Effector CD4-positive, alpha-beta T cell (primary cell): ENCODE data around the gene PRKCA.

Experiments used
- DNase-seq: peaks from one replicate; pipeline ENCODE4 v3.0.0-alpha.2; 2020

The PRKCA gene

GRCh38 chr17:66849032-66849655, 546.7 kb downstream of the PRKCA start:
- DNase-seq: no peak

- no peak for DNase-seq
These were observed 547.6 kb downstream of the PRKCA start for GRCh38 chr17:66849851-66850580.

- no peak for DNase-seq
These were observed 548.3 kb downstream of the PRKCA start for GRCh38 chr17:66850692-66851091.

GRCh38 chr17:66855204-66855603, 552.8 kb downstream of the PRKCA start:
- DNase-seq: peak; percentile 26

GRCh38 chr17:66858226-66859083, 556.0 kb downstream of the PRKCA start:
- DNase-seq: no peak

- DNase-seq: no peak
These were observed 556.9 kb downstream of the PRKCA start for GRCh38 chr17:66859353-66859752.

- DNase-seq: no peak
These were observed 557.8 kb downstream of the PRKCA start for GRCh38 chr17:66860204-66860603.
